Endodermal cell (in vitro differentiated cells): ENCODE data around the gene WASHC2A. TPM values are rescaled to one million over a fixed set of nuclear protein-coding genes. Genes with fewer than 3 reads are reported as not detected.
"Not testable (repeated sequence)": the region's sequence is repeated elsewhere in the genome, so short reads cannot be mapped to it uniquely, and the experiment has no call there.

Experiments
- DNase-seq: peaks from one replicate; pipeline ENCODE4 v3.0.0-alpha.2; 2017
- H3K27ac ChIP-seq: 2 replicates; pipeline ENCODE4 v1.5.1; 2013; ENCODE audit warnings: mild to moderate bottlenecking, low read depth, low read length, moderate library complexity
- H3K27me3 ChIP-seq: 2 replicates; pipeline ENCODE4 v1.6.1; 2013; ENCODE audit warnings: mild to moderate bottlenecking, low read length, moderate library complexity; ENCODE audit not compliant: insufficient read depth, control insufficient read depth, poor library complexity, severe bottlenecking
- H3K36me3 ChIP-seq: 2 replicates; pipeline ENCODE4 v1.7.0; 2013; ENCODE audit warnings: mild to moderate bottlenecking, low read length, moderate library complexity; ENCODE audit not compliant: control insufficient read depth, insufficient read depth
- H3K4me1 ChIP-seq: one replicate; pipeline ENCODE4 v1.7.0; 2013; ENCODE audit warnings: low read length; ENCODE audit not compliant: control insufficient read depth, insufficient read depth
- H3K4me3 ChIP-seq: 2 replicates; pipeline ENCODE4 v1.5.1; 2013; ENCODE audit warnings: mild to moderate bottlenecking, low read length, moderate library complexity
- H3K9ac ChIP-seq: 2 replicates; pipeline ENCODE4 v1.6.1; 2013; ENCODE audit warnings: mild to moderate bottlenecking, low read length, moderate library complexity; ENCODE audit not compliant: poor library complexity, severe bottlenecking; ENCODE audit errors: extremely low read depth
- H3K9me3 ChIP-seq: 2 replicates; pipeline ENCODE4 v1.6.1; 2013; ENCODE audit warnings: mild to moderate bottlenecking, low read length, moderate library complexity; ENCODE audit not compliant: control insufficient read depth
- H3K27ac Mint-ChIP-seq: 2 replicates; pipeline ENCODE4 v1.8.0; 2020; ENCODE audit warnings: mixed read lengths
- H3K27me3 Mint-ChIP-seq: 2 replicates; pipeline ENCODE4 v1.8.0; 2021; ENCODE audit warnings: mild to moderate bottlenecking, mixed read lengths; ENCODE audit not compliant: insufficient read depth
- H3K36me3 Mint-ChIP-seq: 2 replicates; pipeline ENCODE4 v1.8.0; 2020; ENCODE audit warnings: low read depth, mixed read lengths
- H3K4me1 Mint-ChIP-seq: 2 replicates; pipeline ENCODE4 v1.8.0; 2020; ENCODE audit warnings: mixed read lengths
- H3K4me3 Mint-ChIP-seq: 2 replicates; pipeline ENCODE4 v1.8.0; 2020; ENCODE audit warnings: mild to moderate bottlenecking, moderate library complexity, mixed read lengths
- H3K9me3 Mint-ChIP-seq: 2 replicates; pipeline ENCODE4 v1.8.0; 2020; ENCODE audit warnings: mild to moderate bottlenecking, mixed read lengths
- WGBS, 2 experiments: methylation state at CpG; one replicate each; pipeline versions ENCODE4 v1.1.5 to v1.1.7; 2013; ENCODE audit warnings: missing lambda C conversion rate in 2 of 2, mixed read lengths in 1 of 2; ENCODE audit not compliant: insufficient coverage in 1 of 2, insufficient read length in 1 of 2; 5-methylcytosine and 5-hydroxymethylcytosine counted together
- total RNA-seq, 2 donors: library from RNA; stranded (reverse); fragmentation: NEBNext Ultra II Directional in 1 of 2; extraction: Animal tissue kit (Norgen Biotek cat#: 25700) in 1 of 2; gene quantifications; 2 replicates in 1 of 2; 3 replicates in 1 of 2; pipeline ENCODE4 v1.2.1, GENCODE V29; 2021

WASHC2A gene
- total RNA-seq, 2 donors from 2014 or later: 35.4 to 49.9 TPM

DNA sequence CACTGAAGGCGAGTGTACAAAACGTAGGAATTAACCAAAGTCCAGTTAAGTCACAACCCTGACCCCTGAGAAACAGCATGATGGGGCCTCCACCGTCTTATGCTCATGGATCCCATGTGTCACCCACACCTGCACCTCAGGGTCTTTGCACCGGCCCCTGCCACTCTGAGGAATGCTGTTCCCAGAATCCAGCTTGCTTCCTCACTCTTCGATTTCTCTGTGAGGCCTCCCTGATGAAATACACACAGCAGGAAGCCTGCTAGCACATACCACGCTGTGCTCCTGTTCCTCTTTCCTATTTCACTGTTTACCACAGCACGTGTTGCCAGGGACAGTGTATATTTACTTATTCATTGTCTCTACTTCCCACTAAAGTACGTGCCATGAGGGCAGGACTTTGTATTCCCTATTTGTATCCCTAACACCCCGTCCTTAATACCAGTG is 33.4 kb downstream of the WASHC2A start:
- H3K4me1 ChIP-seq, H3K4me3 ChIP-seq, DNase-seq, H3K27ac ChIP-seq, H3K9me3 ChIP-seq, H3K4me3 Mint-ChIP-seq, H3K27ac Mint-ChIP-seq, H3K4me1 Mint-ChIP-seq, H3K9me3 Mint-ChIP-seq, H3K27me3 ChIP-seq, H3K27me3 Mint-ChIP-seq, H3K9ac ChIP-seq: not testable (repeated sequence)
- peaks cover 21% of the 10 kb centered on the region for H3K36me3 Mint-ChIP-seq
- H3K36me3 ChIP-seq: peaks cover 11% of the 10 kb centered on the region
- 71 to 83% methylated on average over 5 to 7 of the region's 9 CpGs for WGBS, 2 experiments

DNA sequence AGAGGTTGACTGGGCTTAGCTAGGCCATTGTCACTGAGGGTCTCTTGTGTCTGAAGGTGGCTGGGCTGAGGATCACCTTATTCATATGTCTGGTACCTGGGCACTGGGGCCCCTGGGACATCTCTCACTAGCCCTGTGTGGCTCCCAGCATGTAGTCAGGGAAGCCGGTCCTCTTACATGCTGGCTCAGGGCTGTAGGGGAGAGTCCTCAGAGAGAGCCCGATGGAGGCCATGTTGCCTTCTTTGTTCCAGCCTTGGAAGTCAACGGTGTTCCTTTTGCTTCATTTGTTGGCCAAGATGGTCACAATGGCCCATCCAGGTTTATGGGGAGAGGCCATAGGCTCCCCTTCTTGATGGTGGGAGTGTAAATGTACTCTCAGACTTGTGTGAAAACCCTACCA is 34.0 kb downstream of the WASHC2A start:
- peaks cover 21% of the 10 kb centered on the region for H3K36me3 Mint-ChIP-seq
- not testable (repeated sequence) for H3K9me3 Mint-ChIP-seq, H3K27ac ChIP-seq, H3K4me1 ChIP-seq, H3K27me3 ChIP-seq, DNase-seq, H3K4me3 ChIP-seq, H3K27me3 Mint-ChIP-seq, H3K9ac ChIP-seq, H3K4me3 Mint-ChIP-seq, H3K9me3 ChIP-seq, H3K27ac Mint-ChIP-seq, H3K4me1 Mint-ChIP-seq
- 89% methylated on average over 3 of the region's 3 CpGs; no CpG with 5 or more reads in 1 of the 2 experiments for WGBS, 2 experiments
- H3K36me3 ChIP-seq: peaks cover 11% of the 10 kb centered on the region

DNA sequence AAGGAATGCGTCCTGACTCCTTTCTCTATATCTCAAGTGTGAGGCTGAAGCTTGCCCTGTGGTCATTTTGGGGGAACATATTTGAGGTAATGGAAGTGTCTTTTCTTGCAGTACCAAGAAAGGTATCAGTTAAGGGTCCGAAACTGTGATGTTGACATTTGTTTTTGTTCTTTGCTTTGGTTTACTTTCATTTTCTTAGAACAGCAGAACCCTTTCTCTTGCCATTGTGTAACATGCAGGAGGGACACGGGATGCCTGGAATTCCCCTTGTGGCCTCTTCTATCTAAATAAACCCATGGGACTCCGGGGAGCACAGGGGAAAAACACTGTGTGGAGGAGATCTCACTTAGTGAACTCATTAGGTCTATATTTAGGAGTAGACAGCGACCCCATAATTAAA is 34.5 kb downstream of the WASHC2A start:
- peaks cover 21% of the 10 kb centered on the region for H3K36me3 Mint-ChIP-seq
- H3K9ac ChIP-seq, H3K27me3 ChIP-seq, H3K4me1 ChIP-seq, H3K9me3 Mint-ChIP-seq, DNase-seq, H3K27ac Mint-ChIP-seq, H3K27ac ChIP-seq, H3K4me3 Mint-ChIP-seq, H3K4me3 ChIP-seq, H3K4me1 Mint-ChIP-seq, H3K9me3 ChIP-seq, H3K27me3 Mint-ChIP-seq: not testable (repeated sequence)
- H3K36me3 ChIP-seq: peaks cover 11% of the 10 kb centered on the region
- WGBS, 2 experiments: 94 to 100% methylated on average over 1 of the region's 5 CpGs

DNA sequence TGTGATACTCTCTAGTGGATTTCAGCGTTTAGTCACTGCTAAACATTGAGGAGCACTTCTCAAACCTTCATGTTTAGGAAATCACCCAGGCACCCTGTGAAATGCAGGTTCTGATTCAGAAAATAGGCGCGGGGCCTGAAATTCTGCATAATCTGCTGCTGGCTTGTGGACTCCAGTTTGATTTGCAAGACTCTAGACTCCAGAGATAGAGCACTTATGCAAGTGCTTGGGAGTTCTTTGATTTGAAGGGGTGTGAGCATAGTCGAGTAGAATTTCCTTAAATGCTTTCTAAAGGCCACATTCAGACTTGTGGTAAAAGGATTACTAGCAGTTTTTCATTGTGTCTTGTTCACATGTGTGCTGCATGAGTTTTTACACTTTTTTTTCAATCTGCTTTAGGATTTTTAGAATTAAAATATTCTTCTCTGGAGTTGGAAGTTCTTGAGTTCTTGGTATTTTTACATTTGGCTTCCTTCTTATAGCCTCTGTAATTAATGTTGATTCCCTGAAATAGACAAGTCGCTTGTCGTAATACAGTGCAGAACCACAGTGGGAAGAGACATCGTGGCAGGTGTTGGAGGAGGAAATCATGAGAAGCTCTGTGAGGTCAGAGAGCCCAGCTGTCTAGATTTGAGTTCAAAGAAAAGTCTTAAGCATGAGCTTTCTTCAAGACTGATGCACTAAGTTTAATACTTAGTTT is 41.4 kb downstream of the WASHC2A start:
- peaks cover 14% of the 10 kb centered on the region for H3K36me3 Mint-ChIP-seq
- H3K27me3 ChIP-seq, H3K27ac Mint-ChIP-seq, H3K9ac ChIP-seq, H3K4me1 Mint-ChIP-seq, H3K4me1 ChIP-seq, H3K4me3 Mint-ChIP-seq, H3K27me3 Mint-ChIP-seq, H3K9me3 ChIP-seq, DNase-seq, H3K9me3 Mint-ChIP-seq, H3K27ac ChIP-seq, H3K36me3 ChIP-seq, H3K4me3 ChIP-seq: not testable (repeated sequence)
- 94 to 98% methylated on average over 2 to 5 of the region's 7 CpGs for WGBS, 2 experiments

DNA sequence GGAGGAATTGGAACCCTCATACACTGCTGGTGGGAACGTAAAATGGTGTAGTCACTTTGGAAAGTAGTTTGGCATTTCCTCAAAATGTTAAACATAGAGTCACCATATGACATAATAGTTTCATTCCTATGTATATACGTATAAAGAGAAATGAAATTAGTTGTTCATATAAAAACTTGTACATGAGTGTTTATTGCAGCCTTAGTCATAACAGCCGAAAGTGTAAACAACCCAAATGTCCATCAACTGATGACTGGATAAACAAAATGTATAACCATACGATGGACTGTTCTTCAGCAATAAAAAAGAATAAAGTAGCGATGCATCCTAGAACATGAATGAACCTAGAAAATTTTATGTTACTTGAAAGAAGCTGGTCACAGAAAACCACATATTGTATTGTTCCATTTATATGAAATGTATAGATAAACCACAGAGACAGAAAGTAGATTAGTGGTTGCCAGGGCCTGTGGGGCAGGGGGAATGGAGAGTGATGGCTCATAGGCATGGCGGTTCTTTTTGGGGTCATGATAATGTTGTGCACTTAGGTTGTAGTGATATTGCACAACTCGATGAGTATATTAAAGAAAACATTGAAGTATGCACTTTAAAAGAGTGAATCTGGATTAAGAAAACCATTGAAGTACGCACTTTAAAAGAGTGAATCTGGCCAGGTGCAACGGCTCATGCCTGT is 44.8 kb downstream of the WASHC2A start:
- H3K4me3 Mint-ChIP-seq, H3K27me3 Mint-ChIP-seq, H3K9me3 Mint-ChIP-seq, H3K27ac ChIP-seq, H3K27me3 ChIP-seq, H3K9me3 ChIP-seq, H3K4me1 ChIP-seq, DNase-seq, H3K4me3 ChIP-seq, H3K27ac Mint-ChIP-seq, H3K36me3 ChIP-seq, H3K9ac ChIP-seq, H3K4me1 Mint-ChIP-seq: not testable (repeated sequence)
- WGBS, 2 experiments: 98% methylated on average over 5 of the region's 9 CpGs; no CpG with 5 or more reads in 1 of the 2 experiments
- peaks cover 16% of the 10 kb centered on the region for H3K36me3 Mint-ChIP-seq

- not testable (repeated sequence) for H3K4me1 Mint-ChIP-seq, H3K9ac ChIP-seq, H3K27me3 Mint-ChIP-seq, H3K4me1 ChIP-seq, H3K27ac ChIP-seq, DNase-seq, H3K4me3 Mint-ChIP-seq, H3K27ac Mint-ChIP-seq, H3K9me3 Mint-ChIP-seq, H3K4me3 ChIP-seq, H3K9me3 ChIP-seq, H3K27me3 ChIP-seq, H3K36me3 ChIP-seq
- WGBS, 2 experiments: 100% methylated on average over 2 of the region's 2 CpGs; no CpG with 5 or more reads in 1 of the 2 experiments
- H3K36me3 Mint-ChIP-seq: peaks cover 21% of the 10 kb centered on the region
These were observed 59.0 kb downstream of the WASHC2A start for GRCh38 chr10:50126765-50127164.
